Nephron (organoid): ENCODE results near the gene ACVR1B.

Experiments used
- H3K27ac Mint-ChIP-seq, 3 experiments: 2 replicates each; pipeline ENCODE4 v1.8.0; 2020; ENCODE audit warnings: mixed read lengths in 3 of 3, mild to moderate bottlenecking in 2 of 3, moderate library complexity in 1 of 3
- H3K27me3 Mint-ChIP-seq: 2 replicates; pipeline ENCODE4 v1.8.0; 2021; ENCODE audit warnings: low read depth, mild to moderate bottlenecking, moderate library complexity, mixed read lengths
- H3K36me3 Mint-ChIP-seq: 2 replicates; pipeline ENCODE4 v1.8.0; 2020; ENCODE audit warnings: low read depth, mixed read lengths
- H3K4me1 Mint-ChIP-seq: 2 replicates; pipeline ENCODE4 v1.8.0; 2020; ENCODE audit warnings: mixed read lengths
- H3K4me3 Mint-ChIP-seq, 3 experiments: 2 replicates each; pipeline ENCODE4 v1.8.0; 2020; ENCODE audit warnings: mild to moderate bottlenecking in 3 of 3, mixed read lengths in 3 of 3, moderate library complexity in 2 of 3
- H3K9me3 Mint-ChIP-seq: 2 replicates; pipeline ENCODE4 v1.8.0; 2020; ENCODE audit warnings: mixed read lengths
- CTCF ChIP-seq, 3 experiments: fragments of 200-600 bp; sonication (generic); IDR thresholded peaks; one replicate each; pipeline ENCODE4 v1.5.0; 2021; ENCODE audit warnings: antibody characterized with exemption in 3 of 3; ENCODE audit not compliant: unreplicated experiment in 3 of 3

The ACVR1B gene

GRCh38 chr12:51951199-51951842 lies at the start of gene ACVR1B:
ACVR1B (plus strand) TSS chr12:51951699; CDS start chr12:51951744, 45 bp downstream.
- Mint-ChIP-seq H3K36me3 (no peaks in the 10 kb centered on the region), H3K27ac (peak within 1 kb of the TSS; percentile 70 to 80 (median 76)), H3K9me3 (peaks cover 7% of the 10 kb centered on the region), H3K27me3 (peaks cover 15% of the 10 kb centered on the region), H3K4me1 (peaks cover 44% of the 10 kb centered on the region), H3K4me3 (peak within 1 kb of the TSS; percentile 94 to 96 (median 95))
- TF ChIP-seq CTCF (IDR thresholded peaks at IDR 0.05; ENCODE audit: unreplicated experiment in 3 of 3), result no peak

DNA sequence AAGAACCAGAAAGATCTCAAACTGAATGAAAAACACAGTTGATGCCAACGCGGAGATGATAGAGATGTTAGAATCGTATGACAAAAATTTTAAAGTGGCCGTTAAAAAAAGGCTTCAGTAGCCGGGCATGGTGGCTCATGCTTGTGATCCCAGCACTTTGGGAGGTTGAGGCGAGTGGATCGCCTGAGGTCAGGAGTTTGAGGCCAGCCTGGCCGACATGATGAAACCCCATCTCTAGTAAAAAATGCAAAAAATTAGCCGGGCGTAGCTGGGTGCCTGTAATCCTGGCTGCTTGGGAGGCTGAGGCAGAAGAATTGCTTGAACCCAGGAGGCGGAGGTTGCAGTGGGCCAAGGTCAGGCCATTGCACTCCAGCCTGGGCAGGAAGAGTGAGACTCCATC lies 49.6 kb upstream of the ACVR1B start:
- Mint-ChIP-seq H3K4me1 (peaks cover 25% of the 10 kb centered on the region), H3K4me3 (no peak overlapping the region), H3K27ac (peak overlapping the region in 1 of 3 experiments; percentile 27), H3K27me3 (peaks cover 1% of the 10 kb centered on the region), H3K36me3 (no peaks in the 10 kb centered on the region), H3K9me3 (no peaks in the 10 kb centered on the region)
- TF ChIP-seq CTCF (IDR thresholded peaks at IDR 0.05; ENCODE audit: unreplicated experiment in 3 of 3), result no peak

- H3K4me1 Mint-ChIP-seq, result peaks cover 42% of the 10 kb centered on the region
- peak overlapping the region; percentile 81 to 85 (median 84) for H3K27ac Mint-ChIP-seq
- no peak for TF ChIP-seq CTCF (IDR thresholded peaks at IDR 0.05; ENCODE audit: unreplicated experiment in 3 of 3)
- H3K4me3 Mint-ChIP-seq, result peak overlapping the region in 1 of 3 experiments; percentile 35
- H3K9me3 Mint-ChIP-seq, result no peaks in the 10 kb centered on the region
- peaks cover 3% of the 10 kb centered on the region for H3K27me3 Mint-ChIP-seq
- H3K36me3 Mint-ChIP-seq, result no peaks in the 10 kb centered on the region
These were observed 46.5 kb upstream of the ACVR1B start for GRCh38 chr12:51904951-51905470.

DNA sequence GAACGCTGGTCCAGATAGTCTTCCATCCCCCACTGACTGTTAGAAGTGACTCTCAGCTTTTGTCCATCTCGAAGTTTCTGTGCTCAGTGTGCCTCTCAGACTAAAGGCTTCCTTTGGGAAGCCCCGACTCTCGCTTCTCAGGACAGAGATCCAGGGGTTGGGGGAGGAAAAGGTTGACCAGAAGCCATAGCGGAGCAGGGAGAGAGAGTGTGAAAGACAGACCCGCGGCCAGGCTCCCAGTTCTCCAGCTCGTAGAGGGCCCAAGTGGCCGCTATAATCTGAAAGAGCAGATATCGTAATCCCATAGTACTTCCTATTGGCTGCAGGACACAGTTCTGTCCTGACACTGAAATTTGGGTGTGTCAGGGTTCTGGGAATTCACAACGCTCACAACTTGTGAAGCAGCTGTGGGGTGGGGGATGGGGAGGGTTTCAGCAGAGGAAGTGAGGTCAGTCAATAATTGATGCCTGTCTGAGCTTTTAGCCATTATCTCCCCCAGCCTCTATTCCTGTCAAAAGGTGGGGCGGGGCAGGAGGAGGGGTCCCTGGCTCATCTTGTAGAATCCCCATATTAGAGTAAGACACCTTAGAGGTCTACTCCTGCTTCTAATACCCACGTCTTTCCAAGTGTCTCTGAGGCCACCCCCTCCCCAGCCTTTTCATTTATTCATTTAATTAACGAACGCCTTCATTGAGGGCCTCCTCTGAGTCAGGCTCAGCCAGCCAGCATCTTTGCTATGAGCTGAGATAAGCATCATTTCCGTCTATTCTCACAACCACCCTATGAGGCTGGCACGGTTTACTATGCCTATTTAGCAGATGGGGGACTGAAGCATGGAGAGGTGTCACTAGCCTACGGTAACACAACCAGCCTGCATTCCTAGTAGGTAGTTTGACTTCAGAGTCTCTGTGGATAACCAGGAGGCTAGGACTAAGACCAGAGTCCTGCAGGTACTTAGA lies 45.7 kb upstream of the ACVR1B start:
- Mint-ChIP-seq H3K4me1 (peaks cover 48% of the 10 kb centered on the region), H3K36me3 (no peaks in the 10 kb centered on the region), H3K9me3 (no peaks in the 10 kb centered on the region), H3K27me3 (peaks cover 8% of the 10 kb centered on the region), H3K4me3 (peak overlapping the region in 2 of 3 experiments; percentile 17 to 35), H3K27ac (peak overlapping the region; percentile 81 to 87 (median 84))
- no peak for TF ChIP-seq CTCF (IDR thresholded peaks at IDR 0.05; ENCODE audit: unreplicated experiment in 3 of 3)

GRCh38 chr12:51906430-51907082 lies 44.9 kb upstream of the ACVR1B start:
- no peaks in the 10 kb centered on the region for H3K36me3 Mint-ChIP-seq
- H3K4me3 Mint-ChIP-seq, result peak overlapping the region in 1 of 3 experiments; percentile 35
- no peak for TF ChIP-seq CTCF (IDR thresholded peaks at IDR 0.05; ENCODE audit: unreplicated experiment in 3 of 3)
- H3K27me3 Mint-ChIP-seq, result peaks cover 8% of the 10 kb centered on the region
- H3K4me1 Mint-ChIP-seq, result peaks cover 55% of the 10 kb centered on the region
- H3K9me3 Mint-ChIP-seq, result no peaks in the 10 kb centered on the region
- H3K27ac Mint-ChIP-seq, result peak overlapping the region; percentile 81 to 87 (median 84)
